GM12878 (cell line): ENCODE measurements around the gene SH3D19. TPM values are rescaled to one million over a fixed set of nuclear protein-coding genes. Genes with fewer than 3 reads are reported as not detected.

Source experiments
- ATAC-seq: fragments of 200-7000 bp; cut with Tn5 transposase; 3 replicates; pipeline ENCODE4 v1.9.1; 2020; ENCODE audit warnings: mild to moderate bottlenecking, moderate library complexity
- BruUV-seq: library from RNA; stranded (reverse); fragments of 400-500 nt; replicated peaks from 2 replicates; lab custom pipeline; 2021; lab: Mats Ljungman, UMichigan
- CTCF ChIA-PET: fragments of 300-600 bp; sonication (Branson Sonifier 250); formaldehyde crosslinking; extraction: SDS; loops from one replicate; lab custom pipeline; 2021; ENCODE audit warnings: inconsistent platforms; lab: Yijun Ruan, JAX
- POLR2A ChIA-PET: fragments of 350-600 bp; formaldehyde crosslinking; extraction: SDS; loops from one replicate; lab custom pipeline; 2021; ENCODE audit warnings: inconsistent platforms; lab: Charles Lee
- RAD21 ChIA-PET: fragments of 300-600 bp; sonication (Branson Sonifier 250); formaldehyde crosslinking; loops from one replicate; lab custom pipeline; 2023; ENCODE audit warnings: antibody characterized with exemption; ENCODE audit not compliant: unreplicated experiment; lab: Charles Lee
- SMC1A ChIA-PET: fragments of 300-600 bp; sonication (Branson Sonifier 250); formaldehyde crosslinking; loops from one replicate; lab custom pipeline; 2023; ENCODE audit not compliant: unreplicated experiment, uncharacterized antibody; lab: Charles Lee
- DNase-seq: peaks from one replicate; pipeline ENCODE4 v3.0.0-alpha.2; 2011; ENCODE audit warnings: low read depth, low spot score
- FAIRE-seq: peaks from 3 replicates; lab custom pipeline; 2011; peaks lifted over from hg19 to GRCh38; lab: Jason Lieb, UNC
- H2AFZ ChIP-seq: 2 replicates; pipeline ENCODE4 v1.6.0; 2011; ENCODE audit warnings: low read depth, low read length, control low read depth; ENCODE audit not compliant: control insufficient read depth
- H3K27ac ChIP-seq: 2 replicates; pipeline ENCODE4 v1.5.1; 2011; ENCODE audit warnings: control low read depth; ENCODE audit not compliant: control insufficient read depth, insufficient read depth
- H3K27me3 ChIP-seq, 2 experiments: replicated peaks in 1 of 2; 2 replicates each; pipeline versions ENCODE4 v1.6.0 to v1.6.1; 2011; ENCODE audit warnings: low read length in 1 of 2; ENCODE audit not compliant: control insufficient read depth in 2 of 2, insufficient read depth in 2 of 2
- H3K36me3 ChIP-seq, 2 experiments: 2 replicates each; pipeline ENCODE4 v1.5.1; 2011; ENCODE audit warnings: low read length in 1 of 2; ENCODE audit not compliant: control insufficient read depth in 2 of 2, insufficient read depth in 2 of 2
- H3K4me1 ChIP-seq: 2 replicates; pipeline ENCODE4 v1.6.1; 2011; ENCODE audit warnings: mild to moderate bottlenecking, low read length, moderate library complexity, mixed read lengths; ENCODE audit not compliant: control insufficient read depth, insufficient read depth
- H3K4me2 ChIP-seq: 2 replicates; pipeline ENCODE4 v1.6.0; 2011; ENCODE audit warnings: control low read depth; ENCODE audit not compliant: control insufficient read depth, insufficient read depth
- H3K4me3 ChIP-seq: fragments of 200-600 bp; sonication (generic); 2 replicates; pipeline ENCODE4 v1.5.1; 2016
- H3K79me2 ChIP-seq: 2 replicates; pipeline ENCODE4 v1.6.0; 2011; ENCODE audit warnings: low read length; ENCODE audit not compliant: control insufficient read depth, insufficient read depth
- H3K9ac ChIP-seq: 2 replicates; pipeline ENCODE4 v1.8.0; 2011; ENCODE audit warnings: low read length, control low read depth, mixed read lengths; ENCODE audit not compliant: control insufficient read depth, insufficient read depth
- H3K9me3 ChIP-seq: replicated peaks from 3 replicates; pipeline ENCODE4 v1.5.1; 2011; ENCODE audit warnings: mild to moderate bottlenecking, low read length; ENCODE audit not compliant: control insufficient read depth, insufficient read depth
- H4K20me1 ChIP-seq: 2 replicates; pipeline ENCODE4 v1.6.0; 2011; ENCODE audit not compliant: control insufficient read depth, insufficient read depth
- CHD4 ChIP-seq: fragments of 200-600 bp; sonication (generic); IDR thresholded peaks from 2 replicates; pipeline ENCODE4 v1.6.1; 2016; ENCODE audit warnings: mild to moderate bottlenecking
- EP300 ChIP-seq, 2 experiments: fragments of 150-350 bp in 1 of 2; IDR thresholded peaks; 2 replicates each; pipeline ENCODE4 v1.6.1; 2011 to 2012; ENCODE audit warnings: low read depth in 2 of 2, low read length in 2 of 2, borderline replicate concordance in 1 of 2, improper control_type of control experiment in 1 of 2, inconsistent platforms in 1 of 2; ENCODE audit not compliant: control insufficient read depth in 1 of 2
- PML ChIP-seq: IDR thresholded peaks from 2 replicates; pipeline ENCODE4 v1.6.1; 2012; ENCODE audit warnings: low read length, inconsistent platforms
- POLR2A ChIP-seq: IDR thresholded peaks from 2 replicates; pipeline ENCODE4 v1.6.1; 2011; ENCODE audit warnings: low read depth, mild to moderate bottlenecking, low read length
- POLR2AphosphoS2 ChIP-seq: IDR thresholded peaks from 2 replicates; pipeline ENCODE4 v1.6.1; 2011; ENCODE audit warnings: low read depth, mild to moderate bottlenecking, low read length, improper control_type of control experiment, moderate library complexity
- SMARCA5 ChIP-seq: fragments of 450-650 bp; IDR thresholded peaks from 2 replicates; pipeline ENCODE4 v1.6.1; 2017; ENCODE audit warnings: mild to moderate bottlenecking
- ZZZ3 ChIP-seq: IDR thresholded peaks from 2 replicates; pipeline ENCODE4 v1.6.1; 2011; ENCODE audit warnings: low read depth; ENCODE audit not compliant: control insufficient read depth, insufficient read length
- WGBS: methylation state at CpG from one replicate; pipeline ENCODE4 v1.1.6; 2016; ENCODE audit warnings: low lambda C conversion rate; ENCODE audit not compliant: insufficient replicate concordance, insufficient coverage; ENCODE audit errors: missing lambda C conversion rate; 5-methylcytosine and 5-hydroxymethylcytosine counted together
- in situ Hi-C: fragments of 300-500 bp; cut with MboI; formaldehyde crosslinking; loops from 9 replicates; pipeline ENCODE4 v1.14.3; 2018; ENCODE audit warnings: mixed read lengths
- intact Hi-C: fragments of 100-400 bp; cut with micrococcal nuclease; formaldehyde crosslinking; loops from one replicate; pipeline ENCODE4 v1.14.2; 2022; ENCODE audit not compliant: unreplicated experiment
- polyA plus RNA-seq, 11 experiments: library from polyadenylated mRNA; depleted of rRNA in 4 of 11; unstranded in 6 of 11; stranded (reverse) in 5 of 11; fragments of >200 nt; fragmentation: Nextera tagmentation in 4 of 11; fragmentation: Illumina TruSeq in 1 of 11; extraction: Ambion mirVana in 4 of 11; extraction: Trizol in 1 of 11; gene quantifications; 1 replicate in 1 of 11; 2 replicates in 10 of 11; pipeline versions ENCODE4 v1.2.1 to v1.2.3, GENCODE V29; 2011 to 2016; ENCODE audit warnings: inconsistent platforms in 2 of 11, missing spikeins in 2 of 11, low read depth in 1 of 11
- total RNA-seq, 4 experiments: library from RNA; depleted of rRNA in 3 of 4; stranded (reverse); fragments of >200 nt in 3 of 4; fragmentation: Illumina TruSeq in 1 of 4; extraction: Trizol in 1 of 4; gene quantifications; 2 replicates each; pipeline versions ENCODE4 v1.2.1 to v1.2.3, GENCODE V29; 2013 to 2021
- TF ChIP-seq, protein P1 (sequence below): fragments of 450-650 bp; IDR thresholded peaks from 2 replicates; pipeline ENCODE4 v1.6.1; 2017; ENCODE audit warnings: mild to moderate bottlenecking, moderate library complexity
- TF ChIP-seq, protein P2 (sequence below): IDR thresholded peaks from 2 replicates; pipeline ENCODE4 v1.6.1; 2012; ENCODE audit warnings: mild to moderate bottlenecking, low read depth, low read length
- TF ChIP-seq, protein P3 (sequence below): IDR thresholded peaks from 2 replicates; pipeline ENCODE4 v1.6.1; 2012; ENCODE audit warnings: low read depth, low read length, improper control_type of control experiment

SH3D19 gene
- total and polyA plus RNA-seq, 10 of the 15 experiments (the other 5 are each of a cell fraction or from before 2014, with no cell fraction given): 0.03 to 6.9 (median 0.33) TPM; not detected in 3

DNA sequence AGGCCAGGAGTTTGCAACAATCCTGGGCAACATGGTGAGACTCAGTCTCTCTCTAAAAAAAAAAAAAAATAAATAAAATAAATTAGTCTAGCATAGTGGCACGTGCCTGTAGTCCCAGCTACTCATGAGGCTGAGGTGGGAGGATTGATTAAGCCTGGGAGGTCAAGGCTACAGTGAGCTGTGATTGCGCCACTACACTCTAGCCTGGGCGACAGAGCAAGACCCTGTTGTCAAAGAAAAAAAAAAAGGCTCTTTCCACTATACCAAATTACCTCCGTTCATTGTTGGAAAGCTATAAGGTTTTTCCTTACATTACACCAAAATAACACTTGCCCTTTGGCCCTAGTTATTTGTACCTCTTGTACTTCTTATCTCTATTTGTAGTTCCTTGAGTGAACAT, 58.3 kb downstream of the SH3D19 start:
- ATAC-seq (no peak), FAIRE-seq (no peak), DNase-seq (no peak)
- no peaks in the 10 kb centered on the region; a peak in 2 of 4 replicates for H3K27me3 ChIP-seq
- POLR2A ChIA-PET: no interaction called here
- CTCF ChIA-PET: interaction anchor here (0.6 to 2.2 kb wide), 2 partner anchors 9 to 806 kb away, joined by 3 to 12 read pairs; no protein-coding TSS in a partner anchor
- H2AFZ ChIP-seq: no peak overlapping the region
- BruUV-seq: no TSS peak
- H3K9ac ChIP-seq: no peak overlapping the region
- 33% methylated on average over 4 of the region's 4 CpGs for WGBS
- TF ChIP-seq EP300 (IDR thresholded peaks at IDR 0.05; ENCODE audit: borderline replicate concordance in 1 of 2, control insufficient read depth in 1 of 2, low read depth in 2 of 2, low read length in 2 of 2) (no peak), ZZZ3 (no peak), POLR2A (no peak), PML (no peak), POLR2AphosphoS2 (no peak), CHD4 (no peak), SMARCA5 (no peak)
- TF ChIP-seq, protein P1, sequence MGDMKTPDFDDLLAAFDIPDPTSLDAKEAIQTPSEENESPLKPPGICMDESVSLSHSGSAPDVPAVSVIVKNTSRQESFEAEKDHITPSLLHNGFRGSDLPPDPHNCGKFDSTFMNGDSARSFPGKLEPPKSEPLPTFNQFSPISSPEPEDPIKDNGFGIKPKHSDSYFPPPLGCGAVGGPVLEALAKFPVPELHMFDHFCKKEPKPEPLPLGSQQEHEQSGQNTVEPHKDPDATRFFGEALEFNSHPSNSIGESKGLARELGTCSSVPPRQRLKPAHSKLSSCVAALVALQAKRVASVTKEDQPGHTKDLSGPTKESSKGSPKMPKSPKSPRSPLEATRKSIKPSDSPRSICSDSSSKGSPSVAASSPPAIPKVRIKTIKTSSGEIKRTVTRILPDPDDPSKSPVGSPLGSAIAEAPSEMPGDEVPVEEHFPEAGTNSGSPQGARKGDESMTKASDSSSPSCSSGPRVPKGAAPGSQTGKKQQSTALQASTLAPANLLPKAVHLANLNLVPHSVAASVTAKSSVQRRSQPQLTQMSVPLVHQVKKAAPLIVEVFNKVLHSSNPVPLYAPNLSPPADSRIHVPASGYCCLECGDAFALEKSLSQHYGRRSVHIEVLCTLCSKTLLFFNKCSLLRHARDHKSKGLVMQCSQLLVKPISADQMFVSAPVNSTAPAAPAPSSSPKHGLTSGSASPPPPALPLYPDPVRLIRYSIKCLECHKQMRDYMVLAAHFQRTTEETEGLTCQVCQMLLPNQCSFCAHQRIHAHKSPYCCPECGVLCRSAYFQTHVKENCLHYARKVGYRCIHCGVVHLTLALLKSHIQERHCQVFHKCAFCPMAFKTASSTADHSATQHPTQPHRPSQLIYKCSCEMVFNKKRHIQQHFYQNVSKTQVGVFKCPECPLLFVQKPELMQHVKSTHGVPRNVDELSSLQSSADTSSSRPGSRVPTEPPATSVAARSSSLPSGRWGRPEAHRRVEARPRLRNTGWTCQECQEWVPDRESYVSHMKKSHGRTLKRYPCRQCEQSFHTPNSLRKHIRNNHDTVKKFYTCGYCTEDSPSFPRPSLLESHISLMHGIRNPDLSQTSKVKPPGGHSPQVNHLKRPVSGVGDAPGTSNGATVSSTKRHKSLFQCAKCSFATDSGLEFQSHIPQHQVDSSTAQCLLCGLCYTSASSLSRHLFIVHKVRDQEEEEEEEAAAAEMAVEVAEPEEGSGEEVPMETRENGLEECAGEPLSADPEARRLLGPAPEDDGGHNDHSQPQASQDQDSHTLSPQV: no peak
- TF ChIP-seq, protein P2, sequence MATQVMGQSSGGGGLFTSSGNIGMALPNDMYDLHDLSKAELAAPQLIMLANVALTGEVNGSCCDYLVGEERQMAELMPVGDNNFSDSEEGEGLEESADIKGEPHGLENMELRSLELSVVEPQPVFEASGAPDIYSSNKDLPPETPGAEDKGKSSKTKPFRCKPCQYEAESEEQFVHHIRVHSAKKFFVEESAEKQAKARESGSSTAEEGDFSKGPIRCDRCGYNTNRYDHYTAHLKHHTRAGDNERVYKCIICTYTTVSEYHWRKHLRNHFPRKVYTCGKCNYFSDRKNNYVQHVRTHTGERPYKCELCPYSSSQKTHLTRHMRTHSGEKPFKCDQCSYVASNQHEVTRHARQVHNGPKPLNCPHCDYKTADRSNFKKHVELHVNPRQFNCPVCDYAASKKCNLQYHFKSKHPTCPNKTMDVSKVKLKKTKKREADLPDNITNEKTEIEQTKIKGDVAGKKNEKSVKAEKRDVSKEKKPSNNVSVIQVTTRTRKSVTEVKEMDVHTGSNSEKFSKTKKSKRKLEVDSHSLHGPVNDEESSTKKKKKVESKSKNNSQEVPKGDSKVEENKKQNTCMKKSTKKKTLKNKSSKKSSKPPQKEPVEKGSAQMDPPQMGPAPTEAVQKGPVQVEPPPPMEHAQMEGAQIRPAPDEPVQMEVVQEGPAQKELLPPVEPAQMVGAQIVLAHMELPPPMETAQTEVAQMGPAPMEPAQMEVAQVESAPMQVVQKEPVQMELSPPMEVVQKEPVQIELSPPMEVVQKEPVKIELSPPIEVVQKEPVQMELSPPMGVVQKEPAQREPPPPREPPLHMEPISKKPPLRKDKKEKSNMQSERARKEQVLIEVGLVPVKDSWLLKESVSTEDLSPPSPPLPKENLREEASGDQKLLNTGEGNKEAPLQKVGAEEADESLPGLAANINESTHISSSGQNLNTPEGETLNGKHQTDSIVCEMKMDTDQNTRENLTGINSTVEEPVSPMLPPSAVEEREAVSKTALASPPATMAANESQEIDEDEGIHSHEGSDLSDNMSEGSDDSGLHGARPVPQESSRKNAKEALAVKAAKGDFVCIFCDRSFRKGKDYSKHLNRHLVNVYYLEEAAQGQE: no peak
- TF ChIP-seq, protein P3, sequence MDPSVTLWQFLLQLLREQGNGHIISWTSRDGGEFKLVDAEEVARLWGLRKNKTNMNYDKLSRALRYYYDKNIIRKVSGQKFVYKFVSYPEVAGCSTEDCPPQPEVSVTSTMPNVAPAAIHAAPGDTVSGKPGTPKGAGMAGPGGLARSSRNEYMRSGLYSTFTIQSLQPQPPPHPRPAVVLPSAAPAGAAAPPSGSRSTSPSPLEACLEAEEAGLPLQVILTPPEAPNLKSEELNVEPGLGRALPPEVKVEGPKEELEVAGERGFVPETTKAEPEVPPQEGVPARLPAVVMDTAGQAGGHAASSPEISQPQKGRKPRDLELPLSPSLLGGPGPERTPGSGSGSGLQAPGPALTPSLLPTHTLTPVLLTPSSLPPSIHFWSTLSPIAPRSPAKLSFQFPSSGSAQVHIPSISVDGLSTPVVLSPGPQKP: no peak
- in situ Hi-C loops: no loop called here
- no peaks in the 10 kb centered on the region for H4K20me1 ChIP-seq
- H3K4me1 ChIP-seq: no peaks in the 10 kb centered on the region
- SMC1A ChIA-PET: interaction anchor here (1.3 to 1.4 kb wide), 2 partner anchors 8 to 150 kb away, joined by 3 to 4 read pairs; no protein-coding TSS in a partner anchor
- H3K79me2 ChIP-seq: no peaks in the 10 kb centered on the region
- no peaks in the 10 kb centered on the region for H3K9me3 ChIP-seq
- RAD21 ChIA-PET: no interaction called here
- intact Hi-C loops: no loop called here
- no peak overlapping the region for H3K27ac ChIP-seq
- H3K36me3 ChIP-seq: no peaks in the 10 kb centered on the region
- no peak overlapping the region for H3K4me3 ChIP-seq
- no peak overlapping the region for H3K4me2 ChIP-seq
